H1 (cell line): Measurements from ENCODE around the gene SERPINB2. TPM values are rescaled to one million over a fixed set of nuclear protein-coding genes. Genes with fewer than 3 reads are reported as not detected.

ENCODE experiments used
- CEBPB ChIP-seq: IDR thresholded peaks from 2 replicates; pipeline ENCODE4 v1.6.1; 2012; ENCODE audit warnings: low read depth, low read length
- polyA plus RNA-seq, 7 experiments: library from polyadenylated mRNA; depleted of rRNA in 3 of 7; stranded (reverse) in 5 of 7; unstranded in 2 of 7; fragments of >200 nt in 5 of 7; fragments of 200-250 nt in 2 of 7; gene quantifications; 1 replicate in 5 of 7; 2 replicates in 1 of 7; 4 replicates in 1 of 7; pipeline versions ENCODE4 v1.2.1 to v1.2.3, GENCODE V29; 2011 to 2013; ENCODE audit warnings: missing spikeins in 2 of 7, mixed read lengths in 2 of 7
- total RNA-seq: library from RNA; stranded (reverse); fragmentation: NEBNext Ultra II Directional; extraction: Animal tissue kit (Norgen Biotek cat#: 25700); gene quantifications from 2 replicates; pipeline ENCODE4 v1.2.1, GENCODE V29; 2021

Gene SERPINB2
- total and polyA plus RNA-seq, 2 of the 8 experiments (the other 6 are each of a cell fraction or from before 2014, with no cell fraction given) = not detected

DNA sequence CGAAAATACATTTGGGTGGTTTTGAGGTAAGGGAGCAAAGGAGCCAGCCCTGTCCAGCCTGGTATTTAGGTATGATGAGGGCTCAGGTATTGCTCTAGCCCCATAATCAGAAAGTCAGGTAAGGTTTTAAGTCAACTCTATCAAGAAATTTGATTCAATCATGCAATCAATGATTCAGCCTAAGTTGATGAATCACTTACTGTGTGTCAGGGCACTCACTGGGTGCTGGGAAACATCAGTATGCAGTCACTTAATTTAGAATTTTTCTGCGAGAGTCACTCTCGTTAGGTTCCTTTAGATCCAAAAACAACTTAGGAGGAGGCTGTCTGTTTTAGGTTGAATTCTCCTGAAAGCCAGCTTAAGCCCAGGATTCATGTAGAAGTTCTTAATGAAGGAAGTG is 17.7 kb upstream of the SERPINB2 start (continued):
- TF ChIP-seq CEBPB = no peak
